Upper lobe of left lung (tissue), 4 donors: Measurements from ENCODE around the gene NUP98.

Source experiments
- CTCF ChIP-seq, 6 experiments: fragments of 450-650 bp in 4 of 6; fragments of 200-600 bp in 2 of 6; sonication (generic) in 2 of 6; IDR thresholded peaks; one replicate each; pipeline ENCODE4 v1.5.1; 2016 to 2019; ENCODE audit warnings: antibody characterized with exemption in 6 of 6
- EP300 ChIP-seq, 4 donors: sonication (generic); formaldehyde crosslinking; IDR thresholded peaks; one replicate each; pipeline ENCODE4 v1.5.1; 2017; ENCODE audit warnings: antibody characterized with exemption in 4 of 4, control low read depth in 2 of 4
- POLR2A ChIP-seq, 4 donors: fragments of 450-650 bp; IDR thresholded peaks; one replicate each; pipeline ENCODE4 v1.5.1; 2016 to 2017; ENCODE audit warnings: antibody characterized with exemption in 4 of 4, mild to moderate bottlenecking in 2 of 4
- POLR2AphosphoS5 ChIP-seq, 2 donors: sonication (generic); formaldehyde crosslinking; IDR thresholded peaks; one replicate each; pipeline ENCODE4 v1.5.1; 2017; ENCODE audit warnings: antibody characterized with exemption in 2 of 2

- TF ChIP-seq CTCF (IDR thresholded peaks at IDR 0.05) (no peak), EP300 (IDR thresholded peaks at IDR 0.05) (no peak), POLR2AphosphoS5 (IDR thresholded peaks at IDR 0.05) (no peak), POLR2A (IDR thresholded peaks at IDR 0.05) (no peak)
Observed at GRCh38 chr11:3736816-3737215, 60.5 kb downstream of the NUP98 start.
